OCI-LY1 (cell line): ENCODE measurements around the gene OR2F1.

ENCODE experiments used
- H2AFZ ChIP-seq: fragments of 200-600 bp; sonication (generic), shearing (Covaris generic); 2 replicates; pipeline ENCODE4 v1.6.0; 2014; ENCODE audit warnings: antibody characterized with exemption, mild to moderate bottlenecking, low read length
- H3F3A ChIP-seq: fragments of 200-600 bp; sonication (generic), shearing (Covaris generic); 2 replicates; pipeline ENCODE4 v1.6.0; 2014; ENCODE audit warnings: mild to moderate bottlenecking, antibody characterized with exemption, low read length, moderate library complexity; ENCODE audit not compliant: insufficient read depth
- H3K27ac ChIP-seq: fragments of 200-600 bp; sonication (generic); 2 replicates; pipeline ENCODE4 v1.5.1; 2014; ENCODE audit warnings: low read length, mixed run types, mild to moderate bottlenecking, low read depth; ENCODE audit not compliant: poor library complexity, severe bottlenecking
- H3K27me3 ChIP-seq: fragments of 200-600 bp; sonication (generic); 2 replicates; pipeline ENCODE4 v1.6.0; 2014; ENCODE audit warnings: antibody characterized with exemption, mild to moderate bottlenecking, low read length, moderate library complexity; ENCODE audit not compliant: insufficient read depth
- H3K36me3 ChIP-seq: fragments of 200-600 bp; sonication (generic); 2 replicates; pipeline ENCODE4 v1.6.1; 2014; ENCODE audit warnings: mild to moderate bottlenecking, antibody characterized with exemption, low read length, moderate library complexity, mixed read lengths; ENCODE audit not compliant: insufficient read depth
- H3K4me1 ChIP-seq: fragments of 200-600 bp; sonication (generic); 2 replicates; pipeline ENCODE4 v1.5.1; 2014; ENCODE audit warnings: mild to moderate bottlenecking, low read length, moderate library complexity; ENCODE audit not compliant: insufficient read depth, severe bottlenecking
- H3K4me2 ChIP-seq: fragments of 200-600 bp; sonication (generic), shearing (Covaris generic); 2 replicates; pipeline ENCODE4 v1.6.1; 2014; ENCODE audit warnings: low read length
- H3K4me3 ChIP-seq: fragments of 200-600 bp; sonication (generic); 2 replicates; pipeline ENCODE4 v1.5.1; 2014; ENCODE audit warnings: low read length, low read depth, mild to moderate bottlenecking, mixed read lengths; ENCODE audit not compliant: poor library complexity, severe bottlenecking
- H3K79me2 ChIP-seq: fragments of 200-600 bp; shearing (Covaris generic); 2 replicates; pipeline ENCODE4 v1.6.1; 2016; ENCODE audit warnings: mixed run types, low read length, mixed read lengths; ENCODE audit not compliant: insufficient read depth
- H3K9ac ChIP-seq: fragments of 200-600 bp; sonication (generic), shearing (Covaris generic); 2 replicates; pipeline ENCODE4 v1.6.1; 2014; ENCODE audit warnings: mild to moderate bottlenecking, low read length, mixed read lengths
- H3K9me2 ChIP-seq: fragments of 200-600 bp; sonication (generic), shearing (Covaris generic); 2 replicates; pipeline ENCODE4 v1.6.1; 2014; ENCODE audit warnings: low read depth, mild to moderate bottlenecking, low read length, mixed read lengths
- H3K9me3 ChIP-seq: fragments of 200-600 bp; shearing (Covaris generic); 2 replicates; pipeline ENCODE4 v1.6.1; 2014; ENCODE audit warnings: low read length, mixed read lengths
- H4K20me1 ChIP-seq: fragments of 200-600 bp; sonication (generic), shearing (Covaris generic); 2 replicates; pipeline ENCODE4 v1.6.0; 2016; ENCODE audit warnings: mild to moderate bottlenecking, low read length; ENCODE audit not compliant: insufficient read depth
- EZH2 ChIP-seq: fragments of 200-600 bp; sonication (generic), shearing (Covaris generic); IDR thresholded peaks from 2 replicates; pipeline ENCODE4 v1.8.0; 2017; ENCODE audit warnings: borderline replicate concordance, mixed run types, mild to moderate bottlenecking, antibody characterized with exemption, low read length, moderate library complexity, mixed read lengths
- TF ChIP-seq, protein P1 (sequence below): fragments of 200-600 bp; sonication (generic), shearing (Covaris generic); IDR thresholded peaks from 2 replicates; pipeline ENCODE4 v1.5.1; 2017; ENCODE audit warnings: mild to moderate bottlenecking, antibody characterized with exemption, low read length, moderate library complexity, mixed read lengths

The OR2F1 gene

GRCh38 chr7:143945423-143945822 is 9.2 kb upstream of the OR2F1 start:
- Histone ChIP-seq H3F3A (no peaks in the 10 kb centered on the region), H3K4me1 (no peaks in the 10 kb centered on the region), H3K27ac (no peak overlapping the region), H3K4me2 (no peak overlapping the region), H3K9ac (no peak overlapping the region), H3K79me2 (no peaks in the 10 kb centered on the region), H2AFZ (no peak overlapping the region), H3K9me3 (no peaks in the 10 kb centered on the region), H4K20me1 (no peaks in the 10 kb centered on the region), H3K36me3 (no peaks in the 10 kb centered on the region), H3K9me2 (no peaks in the 10 kb centered on the region), H3K27me3 (no peaks in the 10 kb centered on the region), H3K4me3 (no peak overlapping the region)
- TF ChIP-seq, protein P1, sequence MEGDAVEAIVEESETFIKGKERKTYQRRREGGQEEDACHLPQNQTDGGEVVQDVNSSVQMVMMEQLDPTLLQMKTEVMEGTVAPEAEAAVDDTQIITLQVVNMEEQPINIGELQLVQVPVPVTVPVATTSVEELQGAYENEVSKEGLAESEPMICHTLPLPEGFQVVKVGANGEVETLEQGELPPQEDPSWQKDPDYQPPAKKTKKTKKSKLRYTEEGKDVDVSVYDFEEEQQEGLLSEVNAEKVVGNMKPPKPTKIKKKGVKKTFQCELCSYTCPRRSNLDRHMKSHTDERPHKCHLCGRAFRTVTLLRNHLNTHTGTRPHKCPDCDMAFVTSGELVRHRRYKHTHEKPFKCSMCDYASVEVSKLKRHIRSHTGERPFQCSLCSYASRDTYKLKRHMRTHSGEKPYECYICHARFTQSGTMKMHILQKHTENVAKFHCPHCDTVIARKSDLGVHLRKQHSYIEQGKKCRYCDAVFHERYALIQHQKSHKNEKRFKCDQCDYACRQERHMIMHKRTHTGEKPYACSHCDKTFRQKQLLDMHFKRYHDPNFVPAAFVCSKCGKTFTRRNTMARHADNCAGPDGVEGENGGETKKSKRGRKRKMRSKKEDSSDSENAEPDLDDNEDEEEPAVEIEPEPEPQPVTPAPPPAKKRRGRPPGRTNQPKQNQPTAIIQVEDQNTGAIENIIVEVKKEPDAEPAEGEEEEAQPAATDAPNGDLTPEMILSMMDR: no peak
- no peak for TF ChIP-seq EZH2

GRCh38 chr7:143947111-143947510 is 7.5 kb upstream of the OR2F1 start:
- no peak for TF ChIP-seq EZH2
- TF ChIP-seq, protein P1: no peak
- Histone ChIP-seq H3K4me3 (no peak overlapping the region), H3K27me3 (no peaks in the 10 kb centered on the region), H3K4me2 (no peak overlapping the region), H3K9me2 (no peaks in the 10 kb centered on the region), H3K9me3 (no peaks in the 10 kb centered on the region), H3K79me2 (no peaks in the 10 kb centered on the region), H3F3A (no peaks in the 10 kb centered on the region), H3K9ac (no peak overlapping the region), H3K4me1 (no peaks in the 10 kb centered on the region), H3K36me3 (no peaks in the 10 kb centered on the region), H2AFZ (no peak overlapping the region), H3K27ac (no peak overlapping the region), H4K20me1 (no peaks in the 10 kb centered on the region)

GRCh38 chr7:143948733-143949132 is 5.9 kb upstream of the OR2F1 start:
- TF ChIP-seq, protein P1: no peak
- no peak for TF ChIP-seq EZH2
- Histone ChIP-seq H4K20me1 (no peaks in the 10 kb centered on the region), H3K4me2 (no peak overlapping the region), H3K27ac (no peak overlapping the region), H3K9me3 (no peaks in the 10 kb centered on the region), H3K79me2 (no peaks in the 10 kb centered on the region), H3K9ac (no peak overlapping the region), H3F3A (no peaks in the 10 kb centered on the region), H2AFZ (no peak overlapping the region), H3K9me2 (no peaks in the 10 kb centered on the region), H3K27me3 (no peaks in the 10 kb centered on the region), H3K4me1 (no peaks in the 10 kb centered on the region), H3K36me3 (no peaks in the 10 kb centered on the region), H3K4me3 (no peak overlapping the region)
